ENCODE measurements around the gene KPNA1. TPM values are rescaled to one million over a fixed set of nuclear protein-coding genes. Genes with fewer than 3 reads are reported as not detected.

Gene KPNA1
- polyA plus RNA-seq, 1 of the 3 experiments (the other 2 are of a cell fraction) = 21.6 TPM

GRCh38 chr3:122457706-122458105 is 57.0 kb downstream of the KPNA1 start:
- TF ChIP-seq REST (IDR thresholded peaks at IDR 0.05; ENCODE audit: low read depth, low read length) = no peak
- TF ChIP-seq POLR2AphosphoS5 (IDR thresholded peaks at IDR 0.05; ENCODE audit: low read depth, low read length) = no peak
- TF ChIP-seq USF2 (IDR thresholded peaks at IDR 0.05; ENCODE audit: borderline replicate concordance, low read depth, low read length) = no peak
- TF ChIP-seq ELF1 (IDR thresholded peaks at IDR 0.05) = no peak
- TF ChIP-seq FOSL2 (IDR thresholded peaks at IDR 0.05; ENCODE audit: borderline replicate concordance, low read depth) = no peak
- no peak for TF ChIP-seq MEF2A (IDR thresholded peaks at IDR 0.05; ENCODE audit: borderline replicate concordance, low read depth)
- TF ChIP-seq EZH2phosphoT487 (IDR thresholded peaks at IDR 0.05; ENCODE audit: borderline replicate concordance, low read depth) = no peak
- TF ChIP-seq IRF3 (IDR thresholded peaks at IDR 0.05; ENCODE audit: low read depth, low read length) = no peak
- CTCF ChIA-PET = interaction anchor here (1.3 to 1.6 kb wide), 4 partner anchors 35 to 222 kb away, joined by 3 to 4 read pairs (median 4); no protein-coding TSS in a partner anchor

GRCh38 chr3:122456074-122456473 is 58.7 kb downstream of the KPNA1 start:
- Histone ChIP-seq H3K36me3 (replicated peaks in 1 of 2; ENCODE audit: control insufficient read depth in 1 of 2, insufficient read depth in 2 of 2, low read length in 1 of 2) (peaks cover 54 to 73% of the 10 kb centered on the region in 2 experiments), H3F3A (replicated peaks; ENCODE audit: insufficient read depth) (no peaks in the 10 kb centered on the region), H3K9me2 (no peaks in the 10 kb centered on the region), H2AFZ (ENCODE audit: low read depth) (no peak overlapping the region), H3K4me3 (ENCODE audit: low read depth in 2 of 2, low read length in 1 of 2) (no peak overlapping the region), H3K9me3 (no peaks in the 10 kb centered on the region), H4K20me1 (ENCODE audit: insufficient read depth) (no peaks in the 10 kb centered on the region), H3K4me2 (no peak overlapping the region), H3K9ac (no peak overlapping the region), H3K79me2 (ENCODE audit: insufficient read depth) (peaks cover 25% of the 10 kb centered on the region), H3K27ac (ENCODE audit: low read depth in 2 of 2, low read length in 1 of 2) (no peak overlapping the region), H3K4me1 (ENCODE audit: control insufficient read depth in 1 of 2, insufficient read depth in 2 of 2, low read depth in 1 of 2, low read length in 1 of 2) (no peaks in the 10 kb centered on the region), H3K27me3 (ENCODE audit: insufficient read depth) (no peaks in the 10 kb centered on the region)
- CTCF ChIA-PET = interaction anchor here (1.4 kb wide), 1 partner anchor 223 kb away, joined by 4 read pairs; no protein-coding TSS in a partner anchor
- POLR2A ChIA-PET = no interaction called here
- DNase-seq = no peak
- TF ChIP-seq EP300 (IDR thresholded peaks at IDR 0.05; ENCODE audit: borderline replicate concordance in 1 of 2, low read depth in 1 of 2, low read length in 1 of 2) = no peak

More at GRCh38 chr3:122457706-122458105, 57.0 kb downstream of the KPNA1 start:
- Histone ChIP-seq H3K27ac (ENCODE audit: low read depth in 2 of 2, low read length in 1 of 2) (no peak overlapping the region), H3K4me3 (ENCODE audit: low read depth in 2 of 2, low read length in 1 of 2) (no peak overlapping the region), H3K9me3 (no peaks in the 10 kb centered on the region), H3K4me1 (ENCODE audit: control insufficient read depth in 1 of 2, insufficient read depth in 2 of 2, low read depth in 1 of 2, low read length in 1 of 2) (no peaks in the 10 kb centered on the region), H4K20me1 (ENCODE audit: insufficient read depth) (no peaks in the 10 kb centered on the region), H2AFZ (ENCODE audit: low read depth) (no peak overlapping the region), H3K36me3 (replicated peaks in 1 of 2; ENCODE audit: control insufficient read depth in 1 of 2, insufficient read depth in 2 of 2, low read length in 1 of 2) (peaks cover 57 to 80% of the 10 kb centered on the region in 2 experiments), H3K9me2 (no peaks in the 10 kb centered on the region), H3K79me2 (ENCODE audit: insufficient read depth) (peaks cover 30% of the 10 kb centered on the region; the same call in 1 of the 2 replicates), H3K4me2 (no peak overlapping the region), H3K27me3 (ENCODE audit: insufficient read depth) (no peaks in the 10 kb centered on the region), H3K9ac (no peak overlapping the region), H3F3A (replicated peaks; ENCODE audit: insufficient read depth) (no peaks in the 10 kb centered on the region)
- DNase-seq = no peak
- POLR2A ChIA-PET = no interaction called here
- WGBS (ENCODE audit: low lambda C conversion rate) = 100% methylated on average over 2 of the region's 2 CpGs

All from SK-N-SH (cell line).